ENCODE results near the gene GTF3C5.

GRCh38 chr9:133098104-133098754 lies 67.4 kb downstream of the GTF3C5 start:
- TF ChIP-seq, protein P1, sequence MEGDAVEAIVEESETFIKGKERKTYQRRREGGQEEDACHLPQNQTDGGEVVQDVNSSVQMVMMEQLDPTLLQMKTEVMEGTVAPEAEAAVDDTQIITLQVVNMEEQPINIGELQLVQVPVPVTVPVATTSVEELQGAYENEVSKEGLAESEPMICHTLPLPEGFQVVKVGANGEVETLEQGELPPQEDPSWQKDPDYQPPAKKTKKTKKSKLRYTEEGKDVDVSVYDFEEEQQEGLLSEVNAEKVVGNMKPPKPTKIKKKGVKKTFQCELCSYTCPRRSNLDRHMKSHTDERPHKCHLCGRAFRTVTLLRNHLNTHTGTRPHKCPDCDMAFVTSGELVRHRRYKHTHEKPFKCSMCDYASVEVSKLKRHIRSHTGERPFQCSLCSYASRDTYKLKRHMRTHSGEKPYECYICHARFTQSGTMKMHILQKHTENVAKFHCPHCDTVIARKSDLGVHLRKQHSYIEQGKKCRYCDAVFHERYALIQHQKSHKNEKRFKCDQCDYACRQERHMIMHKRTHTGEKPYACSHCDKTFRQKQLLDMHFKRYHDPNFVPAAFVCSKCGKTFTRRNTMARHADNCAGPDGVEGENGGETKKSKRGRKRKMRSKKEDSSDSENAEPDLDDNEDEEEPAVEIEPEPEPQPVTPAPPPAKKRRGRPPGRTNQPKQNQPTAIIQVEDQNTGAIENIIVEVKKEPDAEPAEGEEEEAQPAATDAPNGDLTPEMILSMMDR (IDR thresholded peaks at IDR 0.05; ENCODE audit: insufficient read depth, low read depth, low read length), result no peak
- TF ChIP-seq EZH2 (IDR thresholded peaks at IDR 0.05; ENCODE audit: insufficient read depth, low read length), result no peak
